Measurements from ENCODE around the gene KCNC1.

DNA sequence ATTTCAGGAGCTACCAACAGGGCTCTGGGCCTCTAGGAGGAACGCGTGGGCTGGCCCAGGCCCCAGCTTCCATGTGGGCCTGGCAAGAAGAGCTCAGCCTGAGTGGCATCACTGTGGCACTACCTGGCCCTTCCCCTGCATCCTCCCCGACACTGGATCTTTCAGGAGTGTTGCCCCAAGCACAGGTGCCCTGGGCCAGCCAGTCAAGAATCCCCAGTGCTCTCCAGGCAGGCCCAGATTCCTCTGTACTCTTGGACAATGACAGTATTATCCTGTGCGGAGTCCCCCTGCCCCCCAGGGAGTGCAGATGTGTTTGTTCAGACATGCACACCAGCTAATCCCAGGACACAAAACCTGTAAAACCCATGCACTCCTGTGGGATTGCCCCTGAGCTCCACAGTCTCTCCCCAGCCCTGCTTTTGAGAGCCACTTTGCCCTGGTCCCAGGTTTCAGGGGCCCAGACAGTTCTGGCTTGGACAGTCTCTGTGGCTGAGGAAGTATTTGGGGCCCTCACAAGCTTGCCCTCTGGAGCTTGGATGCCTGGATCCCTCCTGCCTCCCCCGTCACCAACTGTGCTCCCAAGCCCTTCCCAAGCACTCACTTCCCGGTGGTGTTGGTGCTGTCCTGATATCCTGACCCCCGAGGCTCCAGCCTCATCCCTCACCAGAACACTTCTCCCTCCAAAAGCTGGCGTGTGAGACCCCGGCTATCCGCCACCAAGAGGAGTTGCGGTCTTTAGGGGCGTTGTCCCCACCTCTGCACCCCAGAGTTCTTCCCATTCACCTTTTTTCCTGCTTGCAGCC lies 39.9 kb downstream of the KCNC1 start:
- TF ChIP-seq POLR2AphosphoS5 (IDR thresholded peaks at IDR 0.05): no peak
- TF ChIP-seq, protein P1, sequence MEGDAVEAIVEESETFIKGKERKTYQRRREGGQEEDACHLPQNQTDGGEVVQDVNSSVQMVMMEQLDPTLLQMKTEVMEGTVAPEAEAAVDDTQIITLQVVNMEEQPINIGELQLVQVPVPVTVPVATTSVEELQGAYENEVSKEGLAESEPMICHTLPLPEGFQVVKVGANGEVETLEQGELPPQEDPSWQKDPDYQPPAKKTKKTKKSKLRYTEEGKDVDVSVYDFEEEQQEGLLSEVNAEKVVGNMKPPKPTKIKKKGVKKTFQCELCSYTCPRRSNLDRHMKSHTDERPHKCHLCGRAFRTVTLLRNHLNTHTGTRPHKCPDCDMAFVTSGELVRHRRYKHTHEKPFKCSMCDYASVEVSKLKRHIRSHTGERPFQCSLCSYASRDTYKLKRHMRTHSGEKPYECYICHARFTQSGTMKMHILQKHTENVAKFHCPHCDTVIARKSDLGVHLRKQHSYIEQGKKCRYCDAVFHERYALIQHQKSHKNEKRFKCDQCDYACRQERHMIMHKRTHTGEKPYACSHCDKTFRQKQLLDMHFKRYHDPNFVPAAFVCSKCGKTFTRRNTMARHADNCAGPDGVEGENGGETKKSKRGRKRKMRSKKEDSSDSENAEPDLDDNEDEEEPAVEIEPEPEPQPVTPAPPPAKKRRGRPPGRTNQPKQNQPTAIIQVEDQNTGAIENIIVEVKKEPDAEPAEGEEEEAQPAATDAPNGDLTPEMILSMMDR (IDR thresholded peaks at IDR 0.05): no peak
- no peak for TF ChIP-seq POLR2A (IDR thresholded peaks at IDR 0.05)
